Mesenchymal stem cell (in vitro differentiated cells and primary cell): ENCODE data around the gene KBTBD7.

Experiments
- DNase-seq: peaks from one replicate; pipeline ENCODE4 v3.0.0-alpha.2; 2013
- H2AFZ ChIP-seq: one replicate; pipeline ENCODE4 v1.6.1; 2013; ENCODE audit warnings: low read depth, mild to moderate bottlenecking, control low read depth, inconsistent platforms, low read length, moderate library complexity
- H2AK5ac ChIP-seq: 2 replicates; pipeline ENCODE4 v1.6.1; 2013; ENCODE audit warnings: low read length, moderate library complexity, mild to moderate bottlenecking, inconsistent platforms; ENCODE audit not compliant: severe bottlenecking
- H2BK120ac ChIP-seq: one replicate; pipeline ENCODE4 v1.6.1; 2013; ENCODE audit warnings: low read depth, mild to moderate bottlenecking, inconsistent platforms, low read length, moderate library complexity
- H2BK12ac ChIP-seq, 2 experiments: one replicate each; pipeline ENCODE4 v1.6.1; 2013; ENCODE audit warnings: inconsistent platforms in 2 of 2, low read length in 2 of 2, mild to moderate bottlenecking in 2 of 2, moderate library complexity in 2 of 2, control low read depth in 1 of 2
- H2BK15ac ChIP-seq: one replicate; pipeline ENCODE4 v1.6.1; 2013; ENCODE audit warnings: mild to moderate bottlenecking, low read depth, inconsistent platforms; ENCODE audit not compliant: poor library complexity, severe bottlenecking
- H2BK5ac ChIP-seq: 2 replicates; pipeline ENCODE4 v1.6.1; 2013; ENCODE audit warnings: low read depth, mild to moderate bottlenecking, low read length, control low read depth, inconsistent platforms; ENCODE audit not compliant: poor library complexity, severe bottlenecking
- H3K14ac ChIP-seq, 2 experiments: one replicate each; pipeline ENCODE4 v1.6.1; 2013; ENCODE audit warnings: inconsistent platforms in 2 of 2, low read length in 2 of 2, control low read depth in 1 of 2, mild to moderate bottlenecking in 1 of 2, moderate library complexity in 1 of 2
- H3K18ac ChIP-seq, 2 experiments: one replicate each; pipeline ENCODE4 v1.6.1; 2013; ENCODE audit warnings: inconsistent platforms in 2 of 2, low read length in 2 of 2, control low read depth in 1 of 2, low read depth in 1 of 2, mild to moderate bottlenecking in 1 of 2
- H3K23ac ChIP-seq, 2 experiments: one replicate each; pipeline ENCODE4 v1.6.1; 2013; ENCODE audit warnings: inconsistent platforms in 2 of 2, low read length in 2 of 2, mild to moderate bottlenecking in 2 of 2, moderate library complexity in 2 of 2, control low read depth in 1 of 2
- H3K27ac ChIP-seq: 2 replicates; pipeline ENCODE4 v1.5.1; 2013; ENCODE audit warnings: mild to moderate bottlenecking, moderate library complexity, low read length, control low read depth, inconsistent platforms; ENCODE audit not compliant: poor library complexity, severe bottlenecking
- H3K27me3 ChIP-seq, 2 experiments: 2 replicates each; pipeline versions ENCODE4 v1.6.1 to v1.7.0; 2013; ENCODE audit warnings: low read length in 2 of 2, mild to moderate bottlenecking in 2 of 2, moderate library complexity in 2 of 2, control low read depth in 1 of 2, inconsistent platforms in 1 of 2; ENCODE audit not compliant: control insufficient read depth in 1 of 2, insufficient read depth in 1 of 2
- H3K36me3 ChIP-seq, 2 experiments: 2 replicates each; pipeline versions ENCODE4 v1.6.1 to v1.7.0; 2013; ENCODE audit warnings: low read length in 2 of 2, control low read depth in 1 of 2, inconsistent platforms in 1 of 2, low read depth in 1 of 2, mild to moderate bottlenecking in 1 of 2; ENCODE audit not compliant: insufficient read depth in 2 of 2, control insufficient read depth in 1 of 2
- H3K4ac ChIP-seq, 2 experiments: one replicate each; pipeline ENCODE4 v1.6.1; 2013; ENCODE audit warnings: inconsistent platforms in 2 of 2, low read length in 2 of 2, mild to moderate bottlenecking in 2 of 2, moderate library complexity in 2 of 2, control low read depth in 1 of 2, low read depth in 1 of 2
- H3K4me1 ChIP-seq: 2 replicates; pipeline ENCODE4 v1.6.1; 2013; ENCODE audit warnings: low read depth, low read length, control low read depth; ENCODE audit not compliant: control insufficient read depth, insufficient read depth
- H3K4me2 ChIP-seq: 2 replicates; pipeline ENCODE4 v1.6.1; 2013; ENCODE audit warnings: low read length, mild to moderate bottlenecking, inconsistent platforms; ENCODE audit not compliant: poor library complexity, severe bottlenecking
- H3K4me3 ChIP-seq, 2 experiments: 2 replicates each; pipeline versions ENCODE4 v1.5.1 to v1.7.0; 2013; ENCODE audit warnings: low read length in 2 of 2, mild to moderate bottlenecking in 2 of 2, control low read depth in 1 of 2, low read depth in 1 of 2; ENCODE audit not compliant: insufficient read depth in 1 of 2
- H3K79me1 ChIP-seq: replicated peaks from 2 replicates; pipeline ENCODE4 v1.6.1; 2013; ENCODE audit warnings: mild to moderate bottlenecking, control low read depth, low read length, inconsistent platforms; ENCODE audit not compliant: poor library complexity, severe bottlenecking
- H3K9ac ChIP-seq: 2 replicates; pipeline ENCODE4 v1.7.0; 2013; ENCODE audit warnings: mild to moderate bottlenecking, low read length, moderate library complexity
- H3K9me3 ChIP-seq: 2 replicates; pipeline ENCODE4 v1.7.0; 2013; ENCODE audit warnings: mild to moderate bottlenecking, low read length; ENCODE audit not compliant: control insufficient read depth
- H4K8ac ChIP-seq: one replicate; pipeline ENCODE4 v1.6.1; 2013; ENCODE audit warnings: inconsistent platforms, mild to moderate bottlenecking, low read length, moderate library complexity
- H4K91ac ChIP-seq: one replicate; pipeline ENCODE4 v1.6.1; 2013; ENCODE audit warnings: mild to moderate bottlenecking, low read length, inconsistent platforms
- WGBS: methylation state at CpG from one replicate; pipeline ENCODE4 v1.1.7; 2013; ENCODE audit warnings: mixed read lengths; 5-methylcytosine and 5-hydroxymethylcytosine counted together

Gene KBTBD7

DNA sequence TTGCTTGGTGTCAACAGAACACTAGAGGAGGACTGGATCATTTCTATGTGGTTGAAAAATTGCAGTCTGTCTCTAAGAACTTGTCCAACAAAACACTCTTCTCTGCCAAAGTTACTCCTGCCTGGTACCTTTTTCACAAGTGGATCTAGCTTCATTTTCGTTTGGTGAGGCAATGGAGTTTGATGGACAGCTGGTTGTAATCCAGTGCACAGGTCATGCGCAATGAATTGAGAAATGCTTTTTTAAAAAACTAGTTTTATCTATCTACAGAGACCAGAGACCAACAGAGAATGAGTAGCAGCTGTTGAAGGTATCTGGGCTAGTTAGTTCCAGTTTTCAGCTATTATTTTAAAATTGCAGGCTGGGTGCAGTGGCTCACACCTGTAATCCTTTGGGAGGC is 49.8 kb downstream of the KBTBD7 start:
- no peak overlapping the region for H3K18ac ChIP-seq
- no peak overlapping the region for H3K9ac ChIP-seq
- no peak overlapping the region for H4K8ac ChIP-seq
- H2BK5ac ChIP-seq: no peak overlapping the region
- peaks cover 4% of the 10 kb centered on the region for H3K4me1 ChIP-seq
- no peak overlapping the region for H3K4me3 ChIP-seq
- no peak overlapping the region for H3K4ac ChIP-seq
- H3K14ac ChIP-seq: no peak overlapping the region
- 64% methylated on average over 2 of the region's 2 CpGs for whole genome bisulfite sequencing
- no peak overlapping the region for H2BK12ac ChIP-seq
- H3K23ac ChIP-seq: no peak overlapping the region
- no peak overlapping the region for H2BK120ac ChIP-seq
- H3K27me3 ChIP-seq: no peaks in the 10 kb centered on the region
- DNase-seq: no peak
- no peak overlapping the region for H2AK5ac ChIP-seq
- H4K91ac ChIP-seq: no peak overlapping the region
- no peak overlapping the region for H2AFZ ChIP-seq
- no peaks in the 10 kb centered on the region for H3K36me3 ChIP-seq
- no peaks in the 10 kb centered on the region for H3K79me1 ChIP-seq
- no peak overlapping the region for H2BK15ac ChIP-seq
- peaks cover 24% of the 10 kb centered on the region for H3K9me3 ChIP-seq
- H3K27ac ChIP-seq: no peak overlapping the region
- H3K4me2 ChIP-seq: no peak overlapping the region
